IMR-90 (cell line): ENCODE data around the gene RAPGEF1. TPM values are rescaled to one million over a fixed set of nuclear protein-coding genes. Genes with fewer than 3 reads are reported as not detected.
A peak's percentile ranks its signal among the peaks of the same experiment; 100 is the strongest.

Source experiments
- ATAC-seq: fragments of 200-7000 bp; cut with Tn5 transposase; 2 replicates; pipeline ENCODE4 v1.9.1; 2020; ENCODE audit warnings: low read depth, mild to moderate bottlenecking, moderate library complexity
- BruUV-seq: library from RNA; stranded (reverse); fragments of 400-500 nt; replicated peaks from 2 replicates; lab custom pipeline; 2021; lab: Mats Ljungman, UMichigan
- CTCF ChIA-PET: fragments of 300-600 bp; formaldehyde crosslinking; extraction: SDS; loops from one replicate; lab custom pipeline; 2021; ENCODE audit warnings: antibody characterized with exemption; lab: Yijun Ruan, JAX
- POLR2A ChIA-PET: fragments of 300-600 bp; sonication (Branson Sonifier 250); formaldehyde crosslinking; loops from one replicate; lab custom pipeline; 2022; ENCODE audit warnings: antibody characterized with exemption; ENCODE audit not compliant: unreplicated experiment; lab: Charles Lee
- DNase-seq: peaks from one replicate; pipeline ENCODE4 v3.0.0; 2013
- H2AFZ ChIP-seq: replicated peaks from 2 replicates; pipeline ENCODE3; 2013; ENCODE audit warnings: low read length, mild to moderate bottlenecking; ENCODE audit not compliant: poor library complexity
- H2AK5ac ChIP-seq: 2 replicates; pipeline ENCODE4 v1.6.1; 2013; ENCODE audit warnings: low read depth, low read length, inconsistent platforms
- H2AK9ac ChIP-seq: replicated peaks from 2 replicates; pipeline ENCODE3; 2013; ENCODE audit warnings: mild to moderate bottlenecking, low read depth, low read length, moderate library complexity; ENCODE audit not compliant: poor library complexity
- H2BK120ac ChIP-seq: 2 replicates; pipeline ENCODE4 v1.6.1; 2013; ENCODE audit warnings: low read depth, low read length, inconsistent platforms
- H2BK15ac ChIP-seq: 3 replicates; pipeline ENCODE4 v1.6.1; 2013; ENCODE audit warnings: low read depth, low read length, inconsistent platforms
- H2BK20ac ChIP-seq: 2 replicates; pipeline ENCODE4 v1.6.1; 2013; ENCODE audit warnings: low read depth, mild to moderate bottlenecking, inconsistent platforms, low read length, moderate library complexity
- H2BK5ac ChIP-seq: 2 replicates; pipeline ENCODE4 v1.6.1; 2013; ENCODE audit warnings: mild to moderate bottlenecking, low read depth, low read length, inconsistent platforms; ENCODE audit not compliant: poor library complexity, severe bottlenecking
- H3K14ac ChIP-seq: replicated peaks from 2 replicates; pipeline ENCODE4 v1.6.1; 2013; ENCODE audit warnings: low read depth, low read length, inconsistent platforms
- H3K18ac ChIP-seq: 2 replicates; pipeline ENCODE4 v1.6.1; 2013; ENCODE audit warnings: low read depth, low read length, control low read depth
- H3K23ac ChIP-seq: 2 replicates; pipeline ENCODE4 v1.6.1; 2013; ENCODE audit warnings: low read depth, low read length, inconsistent platforms
- H3K27ac ChIP-seq: 2 replicates; pipeline ENCODE4 v1.5.1; 2013; ENCODE audit warnings: mild to moderate bottlenecking, control low read depth, low read length; ENCODE audit not compliant: insufficient read depth
- H3K27me3 ChIP-seq: 2 replicates; pipeline ENCODE4 v1.6.1; 2013; ENCODE audit warnings: low read length; ENCODE audit not compliant: control insufficient read depth, insufficient read depth
- H3K36me3 ChIP-seq: 2 replicates; pipeline ENCODE4 v1.6.1; 2013; ENCODE audit warnings: low read length, mixed read lengths; ENCODE audit not compliant: control insufficient read depth, insufficient read depth
- H3K4ac ChIP-seq: 2 replicates; pipeline ENCODE4 v1.6.1; 2013; ENCODE audit warnings: low read depth, low read length, inconsistent platforms
- H3K4me1 ChIP-seq: 2 replicates; pipeline ENCODE4 v1.6.1; 2013; ENCODE audit warnings: low read length, mixed read lengths; ENCODE audit not compliant: control insufficient read depth, insufficient read depth
- H3K4me2 ChIP-seq: 2 replicates; pipeline ENCODE4 v1.6.1; 2013; ENCODE audit warnings: low read depth, mild to moderate bottlenecking, control low read depth, low read length, moderate library complexity
- H3K4me3 ChIP-seq: 2 replicates; pipeline ENCODE4 v1.5.1; 2013; ENCODE audit warnings: low read depth, mild to moderate bottlenecking, control low read depth, low read length, moderate library complexity; ENCODE audit not compliant: insufficient read depth
- H3K56ac ChIP-seq: 2 replicates; pipeline ENCODE4 v1.6.1; 2013; ENCODE audit warnings: low read length, inconsistent platforms; ENCODE audit not compliant: insufficient read depth; ENCODE audit errors: extremely low read depth
- H3K79me1 ChIP-seq, 2 experiments: 2 replicates each; pipeline ENCODE4 v1.6.1; 2013; ENCODE audit warnings: low read length in 2 of 2, inconsistent platforms in 1 of 2, low read depth in 1 of 2
- H3K9ac ChIP-seq: 2 replicates; pipeline ENCODE4 v1.6.1; 2013; ENCODE audit warnings: low read depth, low read length, control low read depth
- H3K9me1 ChIP-seq: 2 replicates; pipeline ENCODE4 v1.6.1; 2013; ENCODE audit warnings: low read length, inconsistent platforms; ENCODE audit not compliant: insufficient read depth
- H3K9me3 ChIP-seq: 2 replicates; pipeline ENCODE4 v1.6.1; 2013; ENCODE audit warnings: low read length; ENCODE audit not compliant: control insufficient read depth, insufficient read depth
- H4K20me1 ChIP-seq: 2 replicates; pipeline ENCODE4 v1.6.1; 2013; ENCODE audit warnings: low read length, inconsistent platforms; ENCODE audit not compliant: insufficient read depth
- H4K5ac ChIP-seq: 2 replicates; pipeline ENCODE4 v1.6.1; 2013; ENCODE audit warnings: mild to moderate bottlenecking, low read depth, low read length, control low read depth
- H4K8ac ChIP-seq, 2 experiments: 2 replicates each; pipeline ENCODE4 v1.6.1; 2013; ENCODE audit warnings: low read depth in 2 of 2, low read length in 2 of 2, control low read depth in 1 of 2, inconsistent platforms in 1 of 2
- H4K91ac ChIP-seq: 2 replicates; pipeline ENCODE4 v1.6.1; 2013; ENCODE audit warnings: low read depth, low read length, inconsistent platforms; ENCODE audit not compliant: insufficient read depth
- MAZ ChIP-seq: IDR thresholded peaks from 2 replicates; pipeline ENCODE4 v1.6.1; 2012; ENCODE audit warnings: low read depth, mild to moderate bottlenecking, low read length, improper control_type of control experiment, moderate library complexity, borderline replicate concordance
- RFX5 ChIP-seq: IDR thresholded peaks from 2 replicates; pipeline ENCODE4 v1.8.0; 2012; ENCODE audit warnings: low read depth, mild to moderate bottlenecking, low read length, moderate library complexity
- WGBS, 2 experiments: methylation state at CpG; one replicate each; pipeline versions ENCODE4 v1.1.5 to v1.1.7; 2013; ENCODE audit warnings: missing lambda C conversion rate in 2 of 2; ENCODE audit not compliant: insufficient read length in 1 of 2; ENCODE audit errors: extremely low coverage in 2 of 2; 5-methylcytosine and 5-hydroxymethylcytosine counted together
- dilution Hi-C: fragments of 300-500 bp; cut with HindIII; formaldehyde crosslinking; loops from one replicate; pipeline ENCODE4 v1.14.3; 2018; ENCODE audit warnings: low sequenced_read_pairs; ENCODE audit not compliant: unreplicated experiment
- in situ Hi-C: fragments of 300-500 bp; cut with MboI; formaldehyde crosslinking; loops from 3 replicates; pipeline ENCODE4 v1.14.3; 2019; ENCODE audit warnings: low sequenced_read_pairs, inconsistent platforms, mixed read lengths
- intact Hi-C: fragments of 100-400 bp; cut with micrococcal nuclease; formaldehyde crosslinking; loops from 2 replicates; pipeline ENCODE4 v1.10.0; 2022
- polyA plus RNA-seq, 3 experiments: library from polyadenylated mRNA; depleted of rRNA; stranded (reverse); fragments of >200 nt; gene quantifications; 2 replicates each; pipeline ENCODE4 v1.2.3, GENCODE V29; 2012; ENCODE audit warnings: low replicate concordance in 1 of 3
- total RNA-seq: library from RNA; depleted of rRNA; stranded (reverse); fragments of >200 nt; gene quantifications from 2 replicates; pipeline ENCODE4 v1.2.3, GENCODE V29; 2012

The RAPGEF1 gene
- total and polyA plus RNA-seq, 2 of the 4 experiments (the other 2 are of a cell fraction), result 13.1 to 22.3 TPM

DNA sequence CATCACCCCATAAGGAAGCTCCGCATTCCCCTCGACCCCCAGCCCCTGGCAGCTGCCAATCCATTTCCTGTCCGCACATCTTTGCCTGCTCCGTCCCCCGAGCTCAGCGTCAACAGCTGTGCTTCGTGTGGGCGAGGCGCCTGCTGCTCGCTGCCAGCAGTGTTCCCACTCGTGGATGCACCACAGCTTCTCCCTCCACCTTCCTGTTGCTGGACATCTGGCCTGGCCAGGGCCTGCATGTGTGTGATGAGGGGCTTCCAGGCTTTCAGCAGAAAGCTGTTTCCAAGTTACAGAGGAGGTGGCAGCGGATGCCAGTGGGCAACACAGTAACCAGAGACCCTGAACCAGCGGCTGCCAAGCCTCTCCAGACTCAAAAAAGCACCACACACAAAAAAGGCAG is 108.6 kb downstream of the RAPGEF1 start:
- H3K23ac ChIP-seq, result no peak overlapping the region

More for the DNA sequence above, 108.6 kb downstream of the RAPGEF1 start:
- no peak overlapping the region; the same call in 1 of the 2 replicates for H2BK20ac ChIP-seq
- intact Hi-C loops, result no loop called here
- dilution Hi-C loops, result no loop called here
- no peaks in the 10 kb centered on the region for H3K9me3 ChIP-seq
- no peak overlapping the region for H2AFZ ChIP-seq
- in situ Hi-C loops, result no loop called here
- H2AK5ac ChIP-seq, result 0 out of 2 replicates have a peak overlapping the region, but pooled peaks have one; percentile 45
- TF ChIP-seq MAZ, result no peak
- no peak for TF ChIP-seq RFX5
- H3K4ac ChIP-seq, result no peak overlapping the region
- H3K56ac ChIP-seq, result no peak overlapping the region
- no peak overlapping the region for H2AK9ac ChIP-seq
- BruUV-seq, result no TSS peak
- no peak overlapping the region for H4K5ac ChIP-seq
- no peaks in the 10 kb centered on the region for H4K20me1 ChIP-seq
- DNase-seq, result no peak
- peaks cover 29% of the 10 kb centered on the region for H3K9me1 ChIP-seq
- no peak overlapping the region for H4K91ac ChIP-seq
- no peak overlapping the region for H2BK120ac ChIP-seq
- H3K4me1 ChIP-seq, result peaks cover 17% of the 10 kb centered on the region
- no peak overlapping the region for H3K27ac ChIP-seq
- H3K4me3 ChIP-seq, result no peak overlapping the region
- peaks cover 3 to 34% of the 10 kb centered on the region in 2 experiments; a peak in 3 of 4 replicates for H3K79me1 ChIP-seq
- no peak overlapping the region for H3K18ac ChIP-seq
- 69% methylated on average over 7 of the region's 13 CpGs; no CpG with 5 or more reads in 1 of the 2 experiments for WGBS, 2 experiments
- no peak overlapping the region for H2BK15ac ChIP-seq
- H3K9ac ChIP-seq, result no peak overlapping the region
- POLR2A ChIA-PET, result no interaction called here
- H2BK5ac ChIP-seq, result no peak overlapping the region
- H4K8ac ChIP-seq, result no peak overlapping the region
- no peak overlapping the region for H3K14ac ChIP-seq
- CTCF ChIA-PET, result no interaction called here
- ATAC-seq, result no peak
- H3K27me3 ChIP-seq, result no peaks in the 10 kb centered on the region
- H3K4me2 ChIP-seq, result no peak overlapping the region
- peaks cover 5% of the 10 kb centered on the region; the same call in 1 of the 2 replicates for H3K36me3 ChIP-seq
